Hepatic stellate cell (primary cell): ENCODE data around the gene STRN4.

Source experiments
- DNase-seq: peaks from one replicate; pipeline ENCODE4 v3.0.0; 2011; ENCODE audit warnings: low spot score

STRN4 gene

DNA sequence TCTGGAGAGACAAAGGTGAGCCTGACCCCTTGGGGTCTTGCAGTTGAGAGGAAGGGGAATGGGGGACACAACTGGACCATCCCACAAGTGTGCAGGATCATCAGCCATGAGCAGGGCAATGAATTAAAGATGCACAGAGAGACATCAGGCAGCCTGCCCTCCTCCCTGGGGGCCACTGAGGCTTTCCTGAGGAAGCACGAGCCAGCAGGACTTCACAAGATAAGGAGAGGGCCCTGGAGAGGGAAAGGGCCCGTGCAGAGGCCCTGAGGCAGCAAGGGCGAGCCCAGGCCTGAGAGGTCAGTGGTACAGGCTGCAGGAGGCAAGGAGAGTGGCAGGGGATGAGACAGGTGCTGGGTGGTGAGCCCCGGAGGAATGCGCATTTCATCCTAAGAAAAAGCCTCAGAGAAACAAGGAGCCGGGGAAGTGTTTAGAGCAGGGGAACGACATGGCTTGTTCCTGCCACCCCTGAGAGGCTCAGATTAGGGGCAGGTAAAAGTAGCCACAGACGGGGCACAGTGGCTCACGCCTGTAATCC, 20.3 kb downstream of the STRN4 start:
- DNase-seq: no peak

DNA sequence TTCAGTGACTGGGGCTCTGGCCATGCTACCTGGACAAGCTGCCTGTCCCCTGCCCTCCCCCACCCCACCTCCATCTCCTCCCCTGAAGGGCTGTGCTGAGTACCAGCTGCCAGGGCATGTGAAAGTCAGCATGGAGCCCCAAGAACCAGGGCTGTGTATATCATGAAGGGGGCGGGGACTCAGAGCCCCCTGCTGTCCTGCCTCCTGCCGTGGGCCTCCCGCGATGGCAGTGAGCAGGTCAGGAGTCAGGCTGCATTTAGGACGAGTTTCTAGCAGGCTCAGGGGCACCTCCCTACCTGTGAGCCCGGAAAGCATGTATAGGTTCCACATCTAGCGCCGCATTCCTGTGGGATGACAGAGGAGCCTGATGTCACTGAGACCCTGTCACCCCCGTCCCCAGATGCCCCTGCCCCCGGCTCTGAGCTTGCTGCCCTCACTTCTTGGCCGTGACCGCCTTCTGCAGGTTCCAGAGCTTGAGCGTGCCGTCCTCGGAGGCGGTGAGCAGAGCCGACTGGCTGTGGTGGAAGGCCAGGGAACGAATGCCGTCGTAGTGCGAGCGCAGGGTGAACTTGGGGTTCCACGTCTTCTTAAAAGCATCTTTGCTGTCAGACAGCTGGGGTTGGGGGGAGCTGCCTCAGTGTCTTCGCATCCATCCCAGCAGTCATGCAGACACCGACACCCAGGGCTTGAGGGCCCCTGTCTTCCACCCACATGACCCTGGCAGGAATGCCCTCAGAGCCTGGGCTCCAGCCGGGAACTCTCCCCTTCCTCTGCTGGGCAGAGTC, 21.0 kb downstream of the STRN4 start:
- no peak for DNase-seq

DNA sequence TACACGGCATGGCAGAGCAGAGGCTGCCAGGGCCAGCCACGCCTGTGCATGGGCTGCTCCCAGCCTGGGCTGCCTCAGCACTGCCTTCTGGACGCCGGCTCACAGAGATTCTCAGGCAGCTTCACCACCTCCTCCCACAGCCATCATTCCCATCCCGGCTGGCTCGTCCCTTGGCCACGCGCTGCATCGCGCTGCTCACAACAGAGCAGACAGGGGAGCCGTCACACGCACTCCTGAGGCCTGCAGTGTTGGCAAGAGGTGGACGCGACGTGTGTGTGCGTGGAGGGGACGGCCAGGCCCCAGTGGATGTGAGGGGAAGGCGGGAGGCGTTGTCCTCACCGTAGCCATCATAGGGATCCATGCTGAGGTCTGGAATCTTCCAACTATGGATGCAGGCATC, 21.8 kb downstream of the STRN4 start:
- no peak for DNase-seq

DNA sequence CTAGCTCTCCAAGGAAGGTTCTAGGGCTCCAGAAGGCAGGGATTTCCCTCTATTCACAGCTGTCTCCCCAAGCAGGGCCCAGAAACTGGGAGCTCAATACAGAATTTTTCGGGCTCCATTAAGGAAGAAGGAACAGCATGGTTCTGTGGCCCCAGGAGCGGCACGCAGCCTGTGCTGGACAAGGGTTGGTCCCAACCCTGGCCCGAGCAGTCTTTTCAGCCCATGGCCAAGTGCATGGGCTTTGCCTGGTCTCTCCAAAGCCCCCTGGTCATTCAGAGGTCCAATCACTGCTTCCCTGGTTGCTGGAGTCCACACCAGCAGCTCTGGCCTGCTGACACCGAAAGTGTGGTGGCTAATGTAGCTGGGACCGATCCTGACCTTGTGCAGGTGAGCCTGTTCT, 22.8 kb downstream of the STRN4 start:
- no peak for DNase-seq

DNA sequence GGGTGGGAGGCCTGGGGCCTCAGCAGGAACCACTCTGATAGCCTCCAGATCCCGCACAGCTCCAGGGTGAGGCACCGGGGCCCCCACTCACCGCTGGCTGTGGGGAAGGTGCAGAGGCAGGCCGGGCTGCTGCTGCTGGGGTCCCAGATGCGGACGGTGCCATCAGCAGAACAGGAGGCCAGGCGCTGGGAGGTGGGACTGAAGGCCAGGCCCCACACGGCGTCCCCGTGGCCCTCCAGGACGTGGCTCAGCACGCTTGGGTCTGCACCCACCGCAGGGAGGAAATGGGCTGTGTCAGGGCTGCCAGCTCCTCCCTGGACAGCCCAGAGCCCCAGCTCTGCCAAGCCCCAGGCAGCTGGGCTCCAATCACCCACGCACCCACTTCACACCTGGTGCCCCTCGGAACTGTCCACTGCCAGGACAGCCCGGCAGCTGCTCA, 23.2 kb downstream of the STRN4 start:
- no peak for DNase-seq

DNA sequence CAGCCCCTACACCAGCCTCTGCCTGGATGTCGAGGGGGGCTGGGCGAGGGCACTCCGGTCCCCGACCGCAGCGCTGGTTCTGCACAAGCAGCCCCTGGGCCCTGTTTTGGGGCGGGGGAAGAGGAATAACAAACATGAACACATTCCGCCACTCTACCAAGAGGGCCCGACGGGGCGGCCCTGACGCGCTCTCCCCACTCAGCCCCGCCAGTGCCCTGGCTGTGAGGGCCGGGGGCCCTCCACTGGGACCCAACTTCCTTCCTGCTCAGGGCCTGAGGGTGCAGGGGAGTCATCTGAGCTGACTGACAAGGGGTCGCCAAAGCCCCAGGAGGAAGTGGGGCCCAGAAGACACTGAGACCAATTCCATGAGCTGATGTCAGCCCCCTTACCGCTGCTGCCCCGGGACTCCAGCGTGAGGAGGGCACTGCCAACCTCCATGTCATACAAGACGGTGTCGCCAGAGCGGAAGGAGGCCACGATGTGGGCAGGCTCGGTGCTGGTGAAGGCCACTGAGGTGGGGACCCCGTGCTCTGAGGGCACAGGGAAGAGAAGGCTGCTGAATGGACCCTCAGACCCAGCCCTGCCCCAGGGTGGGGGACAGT, 23.7 kb downstream of the STRN4 start:
- no peak for DNase-seq

DNA sequence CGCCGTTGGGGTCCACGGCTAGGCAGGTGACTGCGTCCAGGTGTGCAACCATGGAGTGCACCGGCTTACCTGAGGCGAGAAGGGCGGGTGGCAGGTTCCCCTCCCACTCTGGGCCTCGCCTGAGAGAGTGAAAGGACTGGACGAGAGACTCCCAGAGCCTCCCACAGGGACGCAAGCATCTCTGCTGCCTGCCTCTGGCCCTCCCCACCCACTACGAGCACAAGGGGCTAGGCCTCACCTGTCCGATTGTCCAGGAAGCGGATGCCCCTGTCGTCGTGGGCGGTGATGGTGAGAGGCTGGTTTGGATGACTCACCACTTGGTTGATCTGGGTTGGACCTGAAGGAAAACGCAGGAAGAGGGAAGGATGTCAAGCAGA, 24.3 kb downstream of the STRN4 start:
- DNase-seq: no peak

DNA sequence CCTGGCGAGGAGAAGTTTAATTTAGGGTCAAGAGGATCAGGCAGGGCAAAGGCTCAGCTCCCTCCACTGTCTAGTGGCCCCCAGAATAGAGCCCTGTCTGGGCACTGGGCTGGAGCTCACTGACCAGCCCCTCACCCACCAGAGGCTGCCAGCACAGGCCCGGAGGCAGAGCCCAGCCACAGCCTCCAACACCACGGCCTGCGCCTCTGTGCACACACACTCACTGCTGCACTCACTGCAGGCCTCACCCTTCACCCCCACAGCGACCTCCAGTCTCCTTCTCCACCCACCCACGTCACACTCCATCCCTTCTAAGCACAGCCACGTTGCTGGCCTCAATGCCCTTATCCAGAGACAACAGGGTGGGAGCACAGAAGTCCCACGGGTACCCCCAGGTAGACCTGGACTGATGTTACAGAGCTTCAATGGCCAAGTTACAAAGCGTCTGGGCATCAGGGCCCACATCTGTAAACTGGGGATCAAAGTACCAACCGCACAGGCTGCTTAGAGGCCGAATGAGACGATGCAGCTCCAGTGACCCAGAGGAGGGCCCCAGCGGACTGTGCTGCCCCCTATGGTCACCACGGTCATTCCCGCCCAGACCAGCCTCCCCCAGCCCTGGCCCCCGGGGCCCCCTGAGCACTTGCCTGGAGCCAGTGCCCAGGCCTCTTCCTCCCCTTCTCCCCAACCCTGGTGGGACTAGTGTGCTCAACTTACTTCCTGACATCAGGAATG, 24.8 kb downstream of the STRN4 start:
- no peak for DNase-seq

DNA sequence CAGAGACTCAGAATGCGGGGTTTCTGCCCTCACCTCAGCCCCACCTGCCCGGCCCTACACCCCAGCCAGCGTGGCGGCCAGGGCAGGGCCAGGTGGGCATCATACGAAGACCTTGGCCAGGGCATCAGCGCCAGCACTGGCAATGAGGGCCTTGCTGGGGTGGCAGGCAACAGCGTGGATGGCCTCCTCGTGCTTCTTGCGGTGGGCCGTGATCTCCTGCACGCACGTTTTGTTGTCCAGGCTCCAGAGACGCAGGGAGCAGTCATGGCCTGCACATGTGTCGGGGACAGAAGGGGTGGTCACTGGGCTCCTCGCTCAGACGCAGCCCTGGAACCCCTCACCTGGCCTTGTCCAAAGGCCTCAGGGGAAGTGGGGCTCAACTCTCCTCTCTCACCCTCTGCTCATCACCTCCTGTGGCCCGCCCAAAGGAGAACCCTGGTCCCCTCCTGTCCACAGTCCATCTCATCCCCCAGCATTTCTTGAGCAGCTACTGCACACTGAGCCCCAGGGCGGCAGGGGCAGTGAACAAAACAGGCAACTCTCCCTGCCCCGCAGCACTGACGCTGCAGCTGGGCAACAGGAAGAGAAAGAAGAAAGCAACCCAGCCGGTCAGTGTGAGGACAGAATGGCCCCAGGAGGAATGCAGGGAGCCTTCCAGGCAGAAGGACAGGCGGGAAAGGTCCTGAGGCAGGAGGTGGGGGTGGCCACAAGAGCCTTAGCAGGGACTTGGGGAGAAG, 25.6 kb downstream of the STRN4 start:
- no peak for DNase-seq

DNA sequence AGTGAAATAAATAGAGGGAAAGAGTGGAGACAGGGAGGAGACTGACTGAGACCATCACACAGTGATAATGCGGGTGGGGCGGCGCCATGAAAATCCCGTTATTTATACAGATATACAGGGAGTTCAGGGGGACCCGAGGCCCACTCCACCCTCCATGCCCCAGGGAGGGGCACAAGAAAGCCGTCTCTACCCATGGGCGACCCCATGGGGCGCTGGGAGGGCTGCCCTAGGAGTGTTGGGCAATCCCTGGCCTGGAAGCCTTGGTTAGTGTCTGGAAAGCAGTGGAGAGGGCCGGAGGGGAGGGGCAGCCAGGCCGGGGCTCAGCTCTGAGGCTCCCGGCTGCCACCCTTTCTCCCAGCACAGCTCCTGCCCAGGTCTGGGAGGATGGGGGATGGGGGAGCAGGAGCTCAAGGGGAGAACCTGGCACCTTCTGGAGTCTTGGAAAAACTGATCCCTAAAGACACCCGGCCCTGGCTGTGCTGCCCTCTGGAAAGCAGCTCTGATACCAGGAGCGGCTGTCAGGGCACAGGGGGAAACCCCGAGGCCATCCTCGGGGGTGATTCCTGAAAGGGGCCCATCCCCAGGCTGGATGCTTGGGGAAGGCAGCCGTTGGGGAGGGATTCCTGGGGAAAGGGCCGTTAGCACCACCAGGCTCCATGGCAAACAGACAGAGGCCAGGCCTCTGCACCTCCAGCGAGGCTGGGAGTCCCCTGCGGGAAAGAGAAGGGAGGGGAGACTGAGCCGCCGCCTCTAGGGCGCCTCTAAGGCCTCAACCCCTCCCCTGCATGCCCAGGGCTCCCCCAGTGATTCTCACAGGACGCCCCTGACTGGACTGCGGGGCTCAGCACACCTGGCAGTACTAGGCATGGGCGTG, 26.4 kb downstream of the STRN4 start:
- no peak for DNase-seq

DNA sequence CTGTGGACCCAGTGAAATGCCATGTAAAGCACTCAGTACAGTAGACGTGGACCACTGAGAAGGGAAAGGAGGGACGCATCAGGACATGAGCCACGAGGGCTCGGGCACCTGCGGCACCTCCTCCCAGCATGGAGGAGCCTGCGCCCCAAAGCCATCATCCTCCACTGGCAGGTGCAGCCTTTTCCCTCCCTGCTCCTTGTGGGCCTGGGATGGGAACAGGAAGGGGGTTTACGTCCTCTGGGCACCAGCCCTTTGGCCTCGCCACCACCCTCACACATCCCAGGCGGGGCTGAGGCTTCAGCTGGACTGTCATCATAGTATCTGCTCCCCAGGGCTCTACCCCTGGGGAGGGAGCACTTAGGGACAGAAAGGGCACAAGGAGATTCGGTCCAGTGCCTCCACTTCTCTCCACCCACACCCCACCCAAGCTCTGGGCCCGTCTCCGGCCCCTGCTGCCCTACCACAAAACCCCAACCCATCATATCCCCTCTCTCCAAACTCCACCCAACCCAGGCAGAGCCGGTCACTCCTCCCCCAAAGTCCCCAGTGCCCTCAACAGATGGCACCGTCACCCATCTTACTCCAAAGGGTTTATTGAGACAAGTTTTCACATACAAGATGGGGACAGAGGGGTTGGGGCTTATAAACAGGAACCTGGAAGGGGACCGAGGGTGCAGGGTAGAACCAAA, 27.2 kb downstream of the STRN4 start:
- no peak for DNase-seq

DNA sequence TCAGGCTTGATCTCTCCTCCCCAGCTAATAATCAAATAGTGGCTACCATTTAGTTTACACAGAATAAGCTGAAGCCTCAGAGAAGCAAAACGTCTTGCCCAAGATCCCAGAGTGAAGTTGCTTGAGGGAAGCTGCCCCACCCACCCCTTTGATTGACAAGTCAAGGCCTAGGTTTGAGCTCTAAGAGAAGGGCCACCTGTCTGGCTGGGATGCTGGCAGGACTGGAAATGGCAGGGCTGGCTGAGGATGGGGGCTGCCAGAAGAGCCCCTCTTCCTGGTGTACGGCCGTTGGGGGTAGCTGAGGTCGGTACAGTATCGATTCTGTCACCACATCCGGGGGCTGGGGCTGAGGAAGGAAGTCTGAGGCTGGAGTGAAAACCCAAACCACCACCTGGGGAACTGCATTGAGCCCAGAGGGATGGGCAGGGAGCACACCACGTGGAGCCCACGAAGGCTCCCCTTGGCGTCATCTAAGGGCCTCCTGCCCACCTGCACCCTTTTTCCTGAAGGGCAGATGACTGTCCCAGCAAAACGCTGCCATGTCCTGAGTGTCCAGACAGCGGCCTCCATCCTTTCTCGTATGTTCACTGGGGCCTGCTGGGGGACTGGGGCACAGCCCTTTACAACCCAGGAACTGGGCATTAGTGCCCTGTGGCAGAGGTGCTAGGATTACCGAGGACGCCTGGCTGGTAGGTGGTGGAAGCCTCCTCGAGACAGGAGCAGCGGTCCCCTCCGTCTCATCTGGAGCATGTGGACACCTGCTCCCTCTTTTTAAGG, 27.9 kb downstream of the STRN4 start:
- no peak for DNase-seq

DNA sequence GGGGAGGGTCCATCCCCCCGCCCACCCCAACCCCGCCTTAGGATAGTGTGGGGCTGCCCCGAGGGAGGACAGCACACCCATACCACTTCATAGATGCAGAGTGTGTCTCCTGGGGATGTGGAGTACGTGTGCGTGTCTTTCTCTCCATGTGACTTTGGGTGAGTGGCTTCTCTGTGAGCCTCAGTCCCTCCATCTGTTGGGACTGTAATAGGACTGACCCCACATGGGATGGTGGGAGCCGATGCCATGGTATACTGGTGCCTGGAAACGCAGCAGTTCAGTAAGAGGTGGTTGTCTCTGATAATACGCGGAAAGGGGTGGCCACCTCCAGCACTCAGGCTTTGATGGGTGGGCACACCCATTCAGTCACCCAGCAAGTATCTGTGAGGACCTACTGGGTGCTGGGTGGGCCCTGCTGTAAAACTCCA, 28.5 kb downstream of the STRN4 start:
- DNase-seq: peak; percentile 41

DNA sequence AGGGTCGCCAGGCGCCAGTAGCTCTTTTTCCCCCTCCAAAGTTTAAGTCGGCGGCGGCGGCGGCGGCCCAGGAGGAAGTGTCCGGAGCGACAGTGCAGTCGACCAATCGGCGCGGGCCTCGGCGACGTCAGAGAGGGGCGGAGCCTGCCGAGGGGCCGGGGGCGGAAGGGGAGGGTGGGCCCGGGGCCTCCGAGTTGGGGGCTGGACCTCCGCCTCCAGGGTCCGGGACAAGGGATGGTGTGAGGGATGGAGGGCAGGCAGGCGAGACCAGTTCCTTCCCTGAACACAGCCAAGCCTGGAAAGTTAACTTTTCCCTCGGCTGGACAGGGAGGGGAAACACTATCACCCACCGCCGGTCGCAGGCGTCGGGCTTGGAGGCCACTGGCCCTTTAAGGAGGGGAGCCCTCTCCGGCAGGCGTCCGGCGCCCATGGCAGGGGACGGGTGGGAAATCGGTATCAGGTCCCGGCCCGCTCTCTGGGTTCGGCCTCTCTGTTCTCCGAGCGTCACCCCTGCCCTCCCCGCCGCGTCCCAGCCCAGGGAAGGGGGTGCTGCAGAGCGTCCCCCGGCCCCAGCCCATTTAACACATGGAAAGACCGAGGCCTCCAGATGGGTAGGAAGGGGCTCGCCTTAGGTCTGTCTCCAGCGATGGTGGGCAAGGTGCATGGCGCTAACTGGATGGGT, 29.1 kb downstream of the STRN4 start, which contains the start of gene PRKD2:
TSS of gene PRKD2 (minus strand) at position 81 of the 682 bp plus-strand sequence. CDS start 744 bp downstream, outside the sequence.
- peak; percentile 97 for DNase-seq

DNA sequence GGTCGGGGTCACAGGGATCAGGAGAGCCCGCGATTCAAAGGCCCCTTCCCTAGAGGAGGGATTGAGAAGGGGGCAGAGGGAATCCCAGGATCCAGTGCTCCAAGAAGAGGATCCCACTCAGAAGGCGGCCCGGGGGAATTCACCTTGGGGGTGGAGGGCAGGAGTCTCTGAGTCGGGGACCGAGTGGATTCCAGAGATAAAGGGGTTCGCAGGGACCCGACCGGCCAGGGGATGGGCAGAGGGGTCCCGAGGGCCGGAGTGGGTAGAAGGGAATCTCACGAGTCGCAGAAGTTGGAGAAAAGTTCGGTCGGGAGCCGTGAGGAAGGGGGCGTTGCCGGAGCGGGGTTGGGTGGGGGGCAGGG, 29.6 kb downstream of the STRN4 start:
- peak; percentile 44 for DNase-seq

DNA sequence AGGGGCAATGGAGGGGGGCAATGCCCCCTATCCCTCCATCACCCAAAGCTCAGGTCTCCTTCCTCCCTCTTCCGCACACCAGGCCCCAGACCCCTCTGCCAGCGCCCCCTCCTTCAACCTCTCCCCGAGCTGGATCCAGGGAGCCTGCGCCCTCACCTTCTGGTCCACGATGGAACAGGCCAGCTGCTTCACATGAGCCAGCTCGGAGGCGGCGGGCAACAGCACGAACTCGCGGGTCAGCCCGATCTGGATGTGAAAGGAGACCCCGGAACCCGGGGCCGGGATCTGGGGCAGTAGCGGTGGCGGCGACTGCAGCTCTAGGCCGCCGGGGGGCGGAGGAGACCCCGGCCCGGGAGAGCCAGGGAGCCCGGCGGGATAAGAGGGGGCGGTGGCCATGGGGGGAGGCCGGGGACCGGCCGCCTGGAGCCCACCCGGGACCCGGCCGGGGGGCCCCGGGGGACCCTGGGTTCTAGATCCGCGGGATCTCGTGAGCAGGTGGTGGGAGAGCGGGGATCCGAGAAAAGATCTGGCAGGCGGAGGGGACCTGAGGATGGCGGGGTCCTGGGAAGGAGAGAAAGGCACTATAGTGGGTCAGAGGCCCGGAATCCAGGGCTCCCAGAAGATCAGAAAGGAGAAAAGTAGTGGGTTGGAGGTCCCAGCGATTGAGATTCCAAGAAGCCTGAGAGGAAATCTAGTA, 30.1 kb downstream of the STRN4 start:
- peak; percentile 54 for DNase-seq

DNA sequence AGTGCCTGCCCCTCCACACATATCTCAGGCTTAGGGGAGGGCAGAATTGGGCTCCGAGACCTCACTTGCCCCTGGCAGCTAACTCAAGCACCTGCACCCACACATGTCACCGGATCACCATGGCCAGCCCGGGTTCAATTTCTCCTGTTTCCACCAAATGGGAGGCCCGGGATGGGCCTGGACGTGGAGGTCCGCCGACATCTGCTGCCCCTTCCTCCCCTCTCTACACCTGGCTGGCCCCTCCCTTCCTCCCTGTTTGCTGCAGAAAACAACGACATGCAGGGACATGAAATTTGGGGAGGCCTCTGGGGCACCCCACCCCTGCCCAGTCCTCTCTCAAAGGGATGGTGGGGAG, 30.7 kb downstream of the STRN4 start:
- no peak for DNase-seq

DNA sequence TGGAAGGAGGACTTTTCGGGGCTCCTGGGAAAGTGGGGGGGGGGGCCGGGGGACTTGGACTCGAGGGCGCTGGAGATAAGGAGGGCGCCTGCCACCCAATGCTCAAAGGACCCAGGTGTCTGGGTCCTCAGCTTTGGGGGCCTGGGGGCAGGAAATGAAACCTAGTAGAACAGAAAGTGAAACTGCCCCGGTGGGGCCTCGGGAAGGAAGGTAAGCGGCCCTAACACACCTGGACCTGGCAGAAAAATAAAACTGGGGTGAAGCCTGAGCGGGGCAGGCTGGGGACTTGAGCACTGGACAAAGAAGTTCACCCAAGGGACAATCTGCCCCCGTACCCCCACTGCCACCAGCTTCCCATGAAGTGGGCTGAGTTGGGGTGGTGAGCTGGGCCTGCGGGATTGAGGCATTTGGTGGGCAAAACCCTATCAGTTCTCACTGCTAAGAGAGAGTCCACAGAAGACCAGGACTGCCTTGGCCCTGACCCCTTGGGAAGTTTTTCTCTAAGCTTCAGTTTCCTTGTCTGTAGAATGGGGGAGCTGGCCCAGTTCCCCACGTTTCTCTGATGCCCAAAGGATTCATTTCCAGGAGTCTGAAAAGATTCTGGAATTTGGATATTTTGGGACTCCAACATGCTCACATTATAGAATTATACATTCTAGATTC, 31.7 kb downstream of the STRN4 start:
- DNase-seq: no peak
